ENCODE data around the gene CADM1. TPM values are rescaled to one million over a fixed set of nuclear protein-coding genes. Genes with fewer than 3 reads are reported as not detected.
A peak's percentile ranks its signal among the peaks of the same experiment; 100 is the strongest.

The CADM1 gene
- total RNA-seq, 2 donors from 2014 or later = 0.18 TPM; not detected in 1

DNA sequence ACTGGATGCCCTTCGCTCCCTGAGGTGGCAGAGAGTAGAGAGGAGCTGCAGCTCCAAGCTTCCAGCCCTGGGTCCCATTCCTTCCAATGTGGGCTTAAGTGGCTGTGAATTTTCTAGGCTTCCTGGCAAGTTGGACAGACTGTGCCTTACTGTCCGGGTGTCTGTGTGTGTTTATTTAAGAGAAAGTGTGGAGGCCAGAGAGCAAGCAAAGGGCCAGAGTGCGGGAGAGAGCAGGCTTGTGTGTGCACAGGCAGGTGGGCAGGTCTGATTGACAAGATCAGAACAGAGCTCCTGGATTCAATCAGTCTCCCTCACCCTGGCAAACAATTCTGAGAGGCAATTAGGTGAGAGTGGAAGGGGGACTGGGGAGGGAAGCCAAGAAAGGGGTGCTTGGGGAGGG is 347.0 kb downstream of the CADM1 start:
- Mint-ChIP-seq H3K36me3 (no peaks in the 10 kb centered on the region), H3K27ac (no peak overlapping the region), H3K9me3 (peaks cover 0 to 5% of the 10 kb centered on the region in 2 donors)
- DNase-seq (ENCODE audit: low spot score in 2 of 2) (no peak), ATAC-seq (no peak)

DNA sequence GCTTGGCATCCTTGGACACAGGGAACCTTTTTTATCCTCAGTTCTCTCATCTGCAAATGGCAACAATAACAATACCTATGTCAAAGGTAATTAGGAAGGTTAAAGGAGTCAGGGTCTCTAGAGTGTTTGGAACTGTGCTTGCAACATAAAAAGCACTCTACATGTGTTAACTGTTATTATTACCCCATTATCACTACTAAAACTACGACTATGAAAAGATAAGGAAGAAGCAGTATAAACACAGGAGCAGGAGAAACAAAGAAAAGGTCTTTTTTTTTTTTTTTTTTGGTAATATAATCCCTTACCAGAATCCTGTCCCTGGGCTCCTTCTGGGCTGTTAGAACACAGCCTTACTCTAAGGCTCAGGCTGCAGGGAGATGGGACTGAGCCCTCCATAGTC is 348.2 kb downstream of the CADM1 start:
- DNase-seq (ENCODE audit: low spot score in 2 of 2) (no peak), ATAC-seq (no peak)
- peaks cover 0 to 5% of the 10 kb centered on the region in 2 donors for H3K9me3 Mint-ChIP-seq
- H3K36me3 Mint-ChIP-seq = no peaks in the 10 kb centered on the region
- no peak overlapping the region for H3K27ac Mint-ChIP-seq

DNA sequence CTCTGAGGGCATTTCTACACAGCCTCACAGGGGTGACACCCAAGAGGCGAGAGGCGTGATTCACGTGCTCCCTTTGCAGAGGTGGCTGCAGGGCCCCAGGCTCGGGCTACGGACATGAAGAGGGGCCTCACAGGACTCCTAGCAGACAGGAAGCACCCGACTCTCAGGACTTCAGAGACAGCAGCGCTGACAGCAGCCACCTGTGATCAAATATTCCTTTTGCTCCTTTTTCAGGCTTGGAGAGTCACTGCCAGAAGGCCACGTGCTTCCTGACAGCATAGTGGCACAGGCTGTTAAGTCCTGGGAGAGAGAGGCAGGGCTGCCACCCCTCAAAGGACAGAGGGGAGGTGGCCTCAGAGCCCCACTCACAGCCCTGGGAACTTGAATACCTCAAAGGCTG is 348.9 kb downstream of the CADM1 start:
- Mint-ChIP-seq H3K27ac (no peak overlapping the region), H3K36me3 (no peaks in the 10 kb centered on the region), H3K9me3 (peaks cover 0 to 5% of the 10 kb centered on the region in 2 donors)
- DNase-seq (ENCODE audit: low spot score in 2 of 2) (no peak), ATAC-seq (no peak)

DNA sequence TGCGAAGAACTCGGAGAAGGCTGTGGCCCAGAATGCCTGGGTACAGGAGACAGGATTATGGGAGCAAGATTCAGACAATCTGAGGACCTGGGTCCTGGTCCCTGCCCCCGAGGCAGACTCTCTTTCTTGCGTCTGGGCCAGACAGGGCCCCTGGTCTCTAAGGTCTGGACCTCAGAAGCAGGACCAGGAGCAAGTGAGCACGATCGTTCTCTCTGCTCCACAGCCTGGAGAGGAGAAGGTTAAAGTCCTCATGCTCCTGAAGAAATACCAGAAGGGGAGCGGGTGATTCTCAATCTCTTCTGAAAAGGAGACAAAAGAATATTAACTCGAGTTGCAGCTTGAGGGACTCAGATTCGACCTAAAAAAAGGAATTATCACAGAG is 349.9 kb downstream of the CADM1 start:
- Mint-ChIP-seq H3K36me3 (no peaks in the 10 kb centered on the region), H3K27ac (no peak overlapping the region), H3K9me3 (peaks cover 0 to 5% of the 10 kb centered on the region in 2 donors)
- ATAC-seq = no peak
- no peak for DNase-seq (ENCODE audit: low spot score in 2 of 2)

DNA sequence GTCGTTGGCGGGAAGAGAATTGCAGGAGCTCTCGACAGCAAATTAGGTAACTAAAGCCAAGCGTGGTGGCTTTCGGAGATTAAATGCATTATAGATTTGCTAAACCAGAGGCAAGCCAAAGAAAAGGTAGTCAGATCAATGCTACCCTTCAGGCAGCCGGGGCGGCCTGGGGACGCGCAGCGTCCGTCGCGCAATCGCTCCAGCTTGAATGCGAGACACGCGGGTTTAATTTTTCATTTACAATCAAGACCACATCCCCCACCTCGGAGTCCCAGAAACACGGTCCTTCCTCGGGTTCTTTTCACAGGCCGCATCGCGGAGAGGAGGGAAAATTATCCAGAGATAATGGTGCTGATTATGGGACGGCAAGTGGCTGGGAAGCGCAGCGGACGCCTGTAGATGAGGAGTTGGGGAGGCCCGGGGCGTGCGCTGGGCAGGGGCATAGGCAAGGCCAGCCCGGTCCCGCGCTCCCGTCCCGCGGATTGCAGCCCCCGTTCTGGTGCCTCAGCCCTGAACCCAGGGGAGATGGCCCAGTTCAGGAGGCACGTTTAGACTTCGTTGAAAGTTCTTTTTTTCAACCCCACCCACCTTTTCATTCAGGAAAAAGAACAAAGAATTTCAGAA is 350.4 kb downstream of the CADM1 start:
- DNase-seq (ENCODE audit: low spot score in 2 of 2) (no peak), ATAC-seq (no peak)
- Mint-ChIP-seq H3K27ac (no peak overlapping the region), H3K9me3 (peaks cover 0 to 5% of the 10 kb centered on the region in 2 donors), H3K36me3 (no peaks in the 10 kb centered on the region)

GRCh38 chr11:115153135-115153534 is 351.1 kb downstream of the CADM1 start:
- ATAC-seq = no peak

GRCh38 chr11:115151010-115151409 is 353.2 kb downstream of the CADM1 start:
- DNase-seq (ENCODE audit: low spot score in 2 of 2) (no peak), ATAC-seq (no peak)
- H3K36me3 Mint-ChIP-seq = no peaks in the 10 kb centered on the region
- peaks cover 8 to 15% of the 10 kb centered on the region in 2 donors for H3K9me3 Mint-ChIP-seq
- no peak overlapping the region for H3K27ac Mint-ChIP-seq

More at GRCh38 chr11:115153135-115153534, 351.1 kb downstream of the CADM1 start:
- Mint-ChIP-seq H3K9me3 (peaks cover 0 to 5% of the 10 kb centered on the region in 2 donors), H3K27ac (no peak overlapping the region), H3K36me3 (no peaks in the 10 kb centered on the region)
- no peak for DNase-seq (ENCODE audit: low spot score in 2 of 2)

DNA sequence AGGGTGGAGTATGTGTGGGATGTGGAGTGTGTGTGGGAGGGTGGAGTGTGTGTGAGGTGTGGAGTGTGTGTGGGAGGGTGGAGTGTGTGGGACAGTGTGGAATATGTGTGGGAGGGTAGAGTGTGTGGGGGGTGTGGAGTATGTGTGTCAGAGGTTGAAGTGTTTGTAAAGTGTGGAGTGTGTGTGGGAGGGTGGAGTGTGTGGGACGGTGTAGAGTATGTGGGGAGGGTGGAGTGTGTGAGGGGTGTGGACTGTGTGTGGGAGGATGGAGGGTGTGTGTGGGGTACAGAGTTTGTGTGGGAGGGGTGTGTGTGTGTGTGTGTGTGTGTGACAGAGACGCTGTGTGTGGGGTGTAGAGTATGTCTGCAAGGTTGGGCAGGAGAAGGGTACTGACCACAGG is 355.5 kb downstream of the CADM1 start:
- ATAC-seq (no peak), DNase-seq (ENCODE audit: low spot score in 2 of 2) (no peak)
- Mint-ChIP-seq H3K9me3 (peaks cover 8 to 15% of the 10 kb centered on the region in 2 donors), H3K27ac (no peak overlapping the region), H3K36me3 (no peaks in the 10 kb centered on the region)

DNA sequence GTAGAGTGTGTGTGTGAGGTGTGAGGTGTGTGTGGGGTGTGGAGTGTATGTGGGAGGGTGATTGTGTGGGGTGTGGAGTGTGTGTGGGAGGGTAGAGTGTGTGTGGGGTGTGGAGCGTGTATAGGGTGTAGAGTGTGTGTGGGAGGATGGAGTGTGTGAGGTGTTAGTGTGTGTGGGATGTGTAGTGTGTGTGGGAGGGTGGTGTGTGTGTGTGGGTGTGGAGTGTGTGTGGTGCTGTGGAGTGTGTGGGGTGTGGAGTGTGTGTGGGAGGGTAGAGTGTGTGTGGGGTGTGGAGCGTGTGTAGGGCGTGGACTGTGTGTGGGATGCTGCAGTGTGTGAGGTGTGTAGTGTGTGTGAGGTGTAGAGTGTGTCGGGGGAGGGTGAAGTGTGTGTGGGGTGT is 356.1 kb downstream of the CADM1 start:
- ATAC-seq (no peak), DNase-seq (ENCODE audit: low spot score in 2 of 2) (no peak)
- Mint-ChIP-seq H3K27ac (no peak overlapping the region), H3K36me3 (no peaks in the 10 kb centered on the region), H3K9me3 (peaks cover 8 to 12% of the 10 kb centered on the region in 2 donors)

DNA sequence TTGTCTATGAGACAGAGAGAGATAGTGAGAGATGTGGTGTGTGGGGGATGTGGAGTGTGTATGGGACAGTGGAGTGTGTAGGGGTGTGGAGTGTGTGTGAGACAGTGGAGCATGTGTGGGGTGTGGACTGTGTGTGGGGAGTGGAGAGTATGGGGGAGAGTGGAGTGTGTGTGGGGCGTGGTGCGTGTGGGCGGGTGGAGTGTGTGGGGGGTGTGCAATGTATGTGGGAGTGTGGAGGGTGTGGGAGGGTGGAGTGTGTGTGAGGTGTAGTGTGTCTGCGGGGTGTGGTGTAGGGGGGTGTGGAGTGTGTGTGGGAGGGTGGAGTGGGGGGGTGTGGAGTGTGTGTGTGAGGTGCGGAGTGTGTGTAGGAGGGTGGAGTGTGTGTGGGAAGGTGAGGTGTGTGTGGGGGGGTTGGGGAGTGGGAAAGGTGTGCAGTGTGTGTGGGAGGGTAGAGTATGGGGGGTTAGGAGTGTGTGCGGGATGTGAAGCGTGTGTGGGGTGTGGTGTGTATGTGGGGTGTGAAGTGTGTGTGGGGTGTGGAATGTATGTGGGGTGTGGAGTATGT is 356.9 kb downstream of the CADM1 start:
- ATAC-seq (no peak), DNase-seq (ENCODE audit: low spot score in 2 of 2) (no peak)
- Mint-ChIP-seq H3K27ac (no peak overlapping the region), H3K9me3 (peaks cover 8 to 10% of the 10 kb centered on the region in 2 donors), H3K36me3 (no peaks in the 10 kb centered on the region)

DNA sequence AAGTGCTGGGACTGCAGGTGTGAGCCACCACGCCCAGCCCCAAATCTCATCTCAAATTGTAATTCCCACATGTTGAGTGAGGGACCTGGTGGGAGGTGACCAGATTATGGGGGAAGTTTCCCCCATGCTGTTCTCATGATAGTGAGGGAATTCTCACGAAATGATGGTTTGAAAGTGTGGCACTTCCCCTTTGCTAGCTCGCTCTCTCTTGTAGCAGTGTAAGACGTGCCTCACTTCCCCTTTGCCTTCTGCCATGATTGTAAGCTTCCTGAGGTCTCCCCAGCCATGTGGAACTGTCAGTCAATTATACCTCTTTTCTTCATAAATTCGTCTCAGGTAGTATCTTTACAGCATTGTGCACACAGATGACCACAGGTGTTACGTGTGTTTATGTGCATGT is 357.8 kb downstream of the CADM1 start:
- no peak for DNase-seq (ENCODE audit: low spot score in 2 of 2)
- no peak for ATAC-seq
- Mint-ChIP-seq H3K9me3 (peaks cover 8 to 10% of the 10 kb centered on the region in 2 donors), H3K36me3 (no peaks in the 10 kb centered on the region), H3K27ac (no peak overlapping the region)

GRCh38 chr11:115145324-115145723 is 358.9 kb downstream of the CADM1 start:
- no peak for ATAC-seq

GRCh38 chr11:115144914-115145313 is 359.3 kb downstream of the CADM1 start:
- Mint-ChIP-seq H3K27ac (no peak overlapping the region), H3K36me3 (no peaks in the 10 kb centered on the region), H3K9me3 (peaks cover 8 to 10% of the 10 kb centered on the region in 2 donors)
- no peak for DNase-seq (ENCODE audit: low spot score in 2 of 2)
- ATAC-seq = no peak

More at GRCh38 chr11:115145324-115145723, 358.9 kb downstream of the CADM1 start:
- Mint-ChIP-seq H3K36me3 (no peaks in the 10 kb centered on the region), H3K27ac (no peak overlapping the region), H3K9me3 (peaks cover 8 to 10% of the 10 kb centered on the region in 2 donors)
- no peak for DNase-seq (ENCODE audit: low spot score in 2 of 2)

DNA sequence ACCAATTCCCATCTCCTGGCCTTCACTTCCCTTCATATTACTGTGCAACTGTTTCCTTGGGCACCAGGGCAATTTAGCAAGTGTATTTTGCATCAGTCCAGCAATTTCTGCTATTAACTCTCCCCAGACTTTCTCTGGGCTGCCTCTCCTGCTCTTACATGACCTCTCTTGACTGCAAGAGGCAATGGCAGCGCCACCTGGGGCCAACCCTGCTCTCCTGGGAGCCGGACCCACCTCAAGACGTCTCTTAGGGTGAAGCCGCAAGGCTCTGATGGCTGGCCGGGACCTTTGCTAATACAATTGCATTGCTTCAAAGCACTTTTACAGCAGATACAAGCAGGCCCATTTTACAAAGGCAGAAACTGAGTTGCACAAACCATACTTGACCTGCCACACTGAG is 360.2 kb downstream of the CADM1 start:
- Mint-ChIP-seq H3K9me3 (peaks cover 8 to 10% of the 10 kb centered on the region in 2 donors), H3K36me3 (no peaks in the 10 kb centered on the region), H3K27ac (no peak overlapping the region)
- no peak for ATAC-seq
- no peak for DNase-seq (ENCODE audit: low spot score in 2 of 2)

- H3K36me3 Mint-ChIP-seq = no peaks in the 10 kb centered on the region
- DNase-seq (ENCODE audit: low spot score in 2 of 2) = no peak
- no peak for ATAC-seq
- H3K27ac Mint-ChIP-seq = no peak overlapping the region
- H3K9me3 Mint-ChIP-seq = peaks cover 0 to under 1% of the 10 kb centered on the region in 2 donors
Observed at GRCh38 chr11:115141231-115142114, 362.7 kb downstream of the CADM1 start.

GRCh38 chr11:115135936-115136335 is 368.3 kb downstream of the CADM1 start:
- peak overlapping the region in 1 of 2 donors; percentile 63 for H3K27ac Mint-ChIP-seq
- peaks cover 0 to 6% of the 10 kb centered on the region in 2 donors for H3K9me3 Mint-ChIP-seq
- ATAC-seq (no peak), DNase-seq (ENCODE audit: low spot score in 2 of 2) (no peak)
- no peaks in the 10 kb centered on the region for H3K36me3 Mint-ChIP-seq

GRCh38 chr11:115134926-115135325 is 369.3 kb downstream of the CADM1 start:
- H3K27ac Mint-ChIP-seq = no peak overlapping the region
- ATAC-seq (no peak), DNase-seq (ENCODE audit: low spot score in 2 of 2) (no peak)
- peaks cover 0 to 6% of the 10 kb centered on the region in 2 donors for H3K9me3 Mint-ChIP-seq
- H3K36me3 Mint-ChIP-seq = no peaks in the 10 kb centered on the region

Measured in activated naive CD4-positive, alpha-beta T cell treated with anti-CD3 and anti-CD28 coated beads, Interleukin-2, amount 50 U/mL, for 72 hours (primary cell).